GM18858 (cell line): Measurements from ENCODE around the gene DDC.

Source experiments
- ATAC-seq: cut with Tn5 transposase; IDR thresholded peaks from one replicate; pipeline ENCODE4 v1.9.1; 2021; ENCODE audit not compliant: unreplicated experiment

The DDC gene

GRCh38 chr7:50421043-50421442, 144.2 kb downstream of the DDC start:
- no peak for ATAC-seq

GRCh38 chr7:50418526-50419290, 146.5 kb downstream of the DDC start:
- no peak for ATAC-seq

- peak; percentile 76 for ATAC-seq
These were observed 147.1 kb downstream of the DDC start for GRCh38 chr7:50418086-50418515.

GRCh38 chr7:50416527-50417182, 148.6 kb downstream of the DDC start:
- peak; percentile 84 for ATAC-seq

- ATAC-seq = no peak
These were observed 149.3 kb downstream of the DDC start for GRCh38 chr7:50415844-50416364.

- ATAC-seq = no peak
These were observed 151.6 kb downstream of the DDC start for GRCh38 chr7:50413561-50413960.

- no peak for ATAC-seq
These were observed 152.2 kb downstream of the DDC start for GRCh38 chr7:50412973-50413372.

GRCh38 chr7:50411332-50411731, 153.9 kb downstream of the DDC start:
- peak; percentile 28 for ATAC-seq

GRCh38 chr7:50409856-50410745, 155.1 kb downstream of the DDC start:
- peak; percentile 50 for ATAC-seq
